GM12875 (cell line): Measurements from ENCODE around the gene AKIP1.

Source experiments
- H3K4me3 ChIP-seq: one replicate; pipeline ENCODE4 v1.5.1; 2011; ENCODE audit warnings: low read depth, low read length, control low read depth
- CTCF ChIP-seq: IDR thresholded peaks from 2 replicates; pipeline ENCODE4 v1.5.1; 2011; ENCODE audit warnings: low read depth, mild to moderate bottlenecking, control low read depth, inconsistent platforms, low read length, moderate library complexity, borderline replicate concordance; ENCODE audit not compliant: insufficient read depth

Gene AKIP1

GRCh38 chr11:8922691-8923090 lies 11.7 kb downstream of the AKIP1 start:
- no peak overlapping the region for H3K4me3 ChIP-seq
- no peak for TF ChIP-seq CTCF

GRCh38 chr11:8925711-8926110 lies 14.7 kb downstream of the AKIP1 start:
- H3K4me3 ChIP-seq: no peak overlapping the region
- no peak for TF ChIP-seq CTCF

- no peak for TF ChIP-seq CTCF
- H3K4me3 ChIP-seq: no peak overlapping the region
Observed at GRCh38 chr11:8926236-8926635, 15.2 kb downstream of the AKIP1 start.

- TF ChIP-seq CTCF: no peak
- H3K4me3 ChIP-seq: no peak overlapping the region
Observed at GRCh38 chr11:8927233-8927632, 16.2 kb downstream of the AKIP1 start.

GRCh38 chr11:8928205-8928604 lies 17.2 kb downstream of the AKIP1 start:
- H3K4me3 ChIP-seq: no peak overlapping the region
- no peak for TF ChIP-seq CTCF

GRCh38 chr11:8928981-8929615 lies 18.1 kb downstream of the AKIP1 start:
- TF ChIP-seq CTCF: no peak
- H3K4me3 ChIP-seq: no peak overlapping the region

- H3K4me3 ChIP-seq: no peak overlapping the region
- TF ChIP-seq CTCF: no peak
Observed at GRCh38 chr11:8930456-8931175, 19.6 kb downstream of the AKIP1 start.
